ENCODE results near the gene ZRSR2. TPM values are rescaled to one million over a fixed set of nuclear protein-coding genes. Genes with fewer than 3 reads are reported as not detected.
A peak's percentile ranks its signal among the peaks of the same experiment; 100 is the strongest.
"Not testable (repeated sequence)": the region's sequence is repeated elsewhere in the genome, so short reads cannot be mapped to it uniquely, and the experiment has no call there.

The ZRSR2 gene
- total and polyA plus RNA-seq, 2 of the 13 experiments (the other 11 are each of a cell fraction or from before 2014, with no cell fraction given) = 3.6 to 4.9 TPM

DNA sequence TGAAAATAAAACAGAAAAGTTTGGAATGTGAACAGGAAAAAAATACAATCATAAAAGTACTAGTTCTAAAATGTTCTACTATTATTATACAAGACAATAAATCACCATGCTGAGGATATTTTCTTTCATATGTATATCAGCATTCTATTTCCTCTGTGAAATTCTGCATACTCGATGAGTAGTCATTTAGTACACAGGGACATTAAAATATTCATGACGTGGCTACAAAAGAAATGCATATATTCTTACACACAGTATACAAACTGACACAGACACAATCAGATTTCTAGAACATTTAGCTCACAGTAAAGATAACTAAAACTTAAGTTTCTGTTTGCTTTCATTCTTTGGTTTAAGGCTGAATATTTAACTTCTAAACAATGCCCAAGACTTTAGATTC is 41.1 kb downstream of the ZRSR2 start:
- H3K4me1 ChIP-seq (ENCODE audit: insufficient read depth, low read length); H3K9ac ChIP-seq (ENCODE audit: insufficient read depth, low read depth, low read length); H3K4me2 ChIP-seq (ENCODE audit: low read depth, low read length); in situ Hi-C loops (cut with HindIII; ENCODE audit: extremely low pct_ligation_motif_present, low pct_unique_long_range_greater_than_20kb); H3K27me3 ChIP-seq (ENCODE audit: control insufficient read depth in 1 of 2, insufficient read depth in 2 of 2, low read length in 2 of 2); H3K79me2 ChIP-seq (ENCODE audit: insufficient read depth, low read length); H3K27ac ChIP-seq (ENCODE audit: extremely low read length, insufficient read depth, low read length); POLR2A ChIA-PET; H4K20me1 ChIP-seq (ENCODE audit: insufficient read depth, low read length); H3K4me3 ChIP-seq (replicated peaks in 1 of 3; ENCODE audit: insufficient read depth in 1 of 3, low read depth in 2 of 3, low read length in 3 of 3); intact Hi-C loops (cut with micrococcal nuclease; ENCODE audit: unreplicated experiment); BruUV-seq (replicated peaks); CTCF ChIA-PET (ENCODE audit: low intra/inter-chr PET ratio, low total read pairs); H2AFZ ChIP-seq (ENCODE audit: low read length); FAIRE-seq; ATAC-seq; H3K9me3 ChIP-seq (ENCODE audit: low read length); DNase-seq (ENCODE audit: low spot score); H3K36me3 ChIP-seq (replicated peaks in 1 of 2; ENCODE audit: control insufficient read depth in 1 of 2, insufficient read depth in 2 of 2, low read length in 2 of 2): not testable (repeated sequence)
- 100% methylated on average over 1 of the region's 2 CpGs for WGBS (ENCODE audit: low lambda C conversion rate)

DNA sequence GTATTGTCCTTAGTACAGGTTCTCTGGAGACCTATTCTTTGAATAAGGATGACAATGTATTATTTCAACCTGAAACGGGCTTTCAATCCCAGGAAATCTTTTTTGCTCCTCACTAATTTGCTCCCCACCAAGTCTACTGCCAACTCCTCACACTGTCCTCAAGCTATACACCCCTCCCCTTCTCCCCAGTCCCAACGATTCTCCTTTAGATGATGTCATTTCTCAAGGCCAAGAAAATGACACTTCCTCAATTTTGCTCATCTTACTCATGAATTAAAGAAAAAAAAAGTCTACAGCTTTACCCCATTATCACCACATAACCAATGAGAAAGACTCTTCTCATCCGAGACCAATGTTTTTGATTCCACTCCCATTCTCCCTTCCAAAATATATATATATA is 43.8 kb downstream of the ZRSR2 start:
- Histone ChIP-seq H3K4me1 (ENCODE audit: insufficient read depth, low read length) (no peaks in the 10 kb centered on the region), H3K9ac (ENCODE audit: insufficient read depth, low read depth, low read length) (no peak overlapping the region), H3K9me3 (ENCODE audit: low read length) (no peaks in the 10 kb centered on the region), H3K79me2 (ENCODE audit: insufficient read depth, low read length) (no peaks in the 10 kb centered on the region), H3K36me3 (replicated peaks in 1 of 2; ENCODE audit: control insufficient read depth in 1 of 2, insufficient read depth in 2 of 2, low read length in 2 of 2) (no peaks in the 10 kb centered on the region), H4K20me1 (ENCODE audit: insufficient read depth, low read length) (no peaks in the 10 kb centered on the region), H3K4me2 (ENCODE audit: low read depth, low read length) (no peak overlapping the region), H3K27me3 (ENCODE audit: control insufficient read depth in 1 of 2, insufficient read depth in 2 of 2, low read length in 2 of 2) (no peaks in the 10 kb centered on the region), H3K27ac (ENCODE audit: extremely low read length, insufficient read depth, low read length) (no peak overlapping the region), H3K4me3 (replicated peaks in 1 of 3; ENCODE audit: insufficient read depth in 1 of 3, low read depth in 2 of 3, low read length in 3 of 3) (no peak overlapping the region), H2AFZ (ENCODE audit: low read length) (no peak overlapping the region)
- ChIA-PET POLR2A (no interaction called here), CTCF (ENCODE audit: low intra/inter-chr PET ratio, low total read pairs) (no interaction called here)
- FAIRE-seq (no peak), ATAC-seq (no peak), DNase-seq (ENCODE audit: low spot score) (no peak)
- intact Hi-C loops (cut with micrococcal nuclease; ENCODE audit: unreplicated experiment) = no loop called here
- 98% methylated on average over 3 of the region's 3 CpGs for WGBS (ENCODE audit: low lambda C conversion rate)
- TF ChIP-seq, protein P1, sequence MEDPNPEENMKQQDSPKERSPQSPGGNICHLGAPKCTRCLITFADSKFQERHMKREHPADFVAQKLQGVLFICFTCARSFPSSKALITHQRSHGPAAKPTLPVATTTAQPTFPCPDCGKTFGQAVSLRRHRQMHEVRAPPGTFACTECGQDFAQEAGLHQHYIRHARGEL (CRISPR knock-in tag; IDR thresholded peaks at IDR 0.05) = no peak
- no peak for TF ChIP-seq KDM2A (CRISPR knock-in tag; IDR thresholded peaks at IDR 0.05; ENCODE audit: borderline replicate concordance, low read depth)
- no peak for TF ChIP-seq ZNF501 (CRISPR knock-in tag; IDR thresholded peaks at IDR 0.05)
- TF ChIP-seq FOXA3 (CRISPR knock-in tag; IDR thresholded peaks at IDR 0.05) = no peak
- TF ChIP-seq ATF7 (IDR thresholded peaks at IDR 0.05) = peak; percentile 58
- no peak for TF ChIP-seq ATF7 (CRISPR knock-in tag; IDR thresholded peaks at IDR 0.05)
- TF ChIP-seq, protein P2, sequence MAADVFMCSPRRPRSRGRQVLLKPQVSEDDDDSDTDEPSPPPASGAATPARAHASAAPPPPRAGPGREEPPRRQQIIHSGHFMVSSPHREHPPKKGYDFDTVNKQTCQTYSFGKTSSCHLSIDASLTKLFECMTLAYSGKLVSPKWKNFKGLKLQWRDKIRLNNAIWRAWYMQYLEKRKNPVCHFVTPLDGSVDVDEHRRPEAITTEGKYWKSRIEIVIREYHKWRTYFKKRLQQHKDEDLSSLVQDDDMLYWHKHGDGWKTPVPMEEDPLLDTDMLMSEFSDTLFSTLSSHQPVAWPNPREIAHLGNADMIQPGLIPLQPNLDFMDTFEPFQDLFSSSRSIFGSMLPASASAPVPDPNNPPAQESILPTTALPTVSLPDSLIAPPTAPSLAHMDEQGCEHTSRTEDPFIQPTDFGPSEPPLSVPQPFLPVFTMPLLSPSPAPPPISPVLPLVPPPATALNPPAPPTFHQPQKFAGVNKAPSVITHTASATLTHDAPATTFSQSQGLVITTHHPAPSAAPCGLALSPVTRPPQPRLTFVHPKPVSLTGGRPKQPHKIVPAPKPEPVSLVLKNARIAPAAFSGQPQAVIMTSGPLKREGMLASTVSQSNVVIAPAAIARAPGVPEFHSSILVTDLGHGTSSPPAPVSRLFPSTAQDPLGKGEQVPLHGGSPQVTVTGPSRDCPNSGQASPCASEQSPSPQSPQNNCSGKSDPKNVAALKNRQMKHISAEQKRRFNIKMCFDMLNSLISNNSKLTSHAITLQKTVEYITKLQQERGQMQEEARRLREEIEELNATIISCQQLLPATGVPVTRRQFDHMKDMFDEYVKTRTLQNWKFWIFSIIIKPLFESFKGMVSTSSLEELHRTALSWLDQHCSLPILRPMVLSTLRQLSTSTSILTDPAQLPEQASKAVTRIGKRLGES (CRISPR knock-in tag; IDR thresholded peaks at IDR 0.05; ENCODE audit: borderline replicate concordance) = no peak
- no TSS peak for BruUV-seq (replicated peaks)
- in situ Hi-C loops (cut with HindIII; ENCODE audit: extremely low pct_ligation_motif_present, low pct_unique_long_range_greater_than_20kb) = no loop called here

All from HepG2 (cell line).